Calu3 (cell line): ENCODE measurements around the gene PDIA4. TPM values are rescaled to one million over a fixed set of nuclear protein-coding genes. Genes with fewer than 3 reads are reported as not detected.

Source experiments
- BruUV-seq: library from RNA; stranded (reverse); fragments of 400-500 nt; replicated peaks from 2 replicates; lab custom pipeline; 2021; lab: Mats Ljungman, UMichigan
- CTCF ChIA-PET: fragments of 300-600 bp; sonication (Branson Sonifier 250); formaldehyde crosslinking; loops from one replicate; lab custom pipeline; 2022; ENCODE audit warnings: antibody characterized with exemption; lab: Charles Lee
- DNase-seq: peaks from one replicate; pipeline ENCODE4 v3.0.0; 2022
- H3K27ac Mint-ChIP-seq: one replicate; pipeline ENCODE4 v1.8.0; 2022; ENCODE audit warnings: mixed read lengths; ENCODE audit not compliant: unreplicated experiment
- H3K27me3 Mint-ChIP-seq: one replicate; pipeline ENCODE4 v1.8.0; 2022; ENCODE audit warnings: mixed read lengths; ENCODE audit not compliant: unreplicated experiment
- H3K36me3 Mint-ChIP-seq: one replicate; pipeline ENCODE4 v1.8.0; 2022; ENCODE audit warnings: mild to moderate bottlenecking, moderate library complexity, mixed read lengths; ENCODE audit not compliant: insufficient read depth, unreplicated experiment
- H3K4me1 Mint-ChIP-seq: one replicate; pipeline ENCODE4 v1.8.0; 2022; ENCODE audit warnings: mild to moderate bottlenecking, low read depth, mixed read lengths; ENCODE audit not compliant: unreplicated experiment
- H3K4me3 Mint-ChIP-seq: one replicate; pipeline ENCODE4 v1.8.0; 2022; ENCODE audit warnings: mild to moderate bottlenecking, low read depth, moderate library complexity, mixed read lengths; ENCODE audit not compliant: unreplicated experiment
- H3K9me3 Mint-ChIP-seq: one replicate; pipeline ENCODE4 v1.8.0; 2022; ENCODE audit warnings: low read depth, mixed read lengths; ENCODE audit not compliant: unreplicated experiment
- CTCF ChIP-seq: fragments of 200-600 bp; IDR thresholded peaks from one replicate; pipeline ENCODE4 v1.8.0; 2022; ENCODE audit warnings: antibody characterized with exemption; ENCODE audit not compliant: unreplicated experiment
- intact Hi-C: fragments of 100-400 bp; cut with micrococcal nuclease; formaldehyde crosslinking; loops from one replicate; pipeline ENCODE4 v1.10.0; 2022; ENCODE audit not compliant: unreplicated experiment
- total RNA-seq: library from RNA; stranded (reverse); gene quantifications from 2 replicates; pipeline ENCODE4 v1.2.3, GENCODE V29; 2022

The PDIA4 gene
- total RNA-seq, 1 experiment from 2014 or later: 351 TPM

DNA sequence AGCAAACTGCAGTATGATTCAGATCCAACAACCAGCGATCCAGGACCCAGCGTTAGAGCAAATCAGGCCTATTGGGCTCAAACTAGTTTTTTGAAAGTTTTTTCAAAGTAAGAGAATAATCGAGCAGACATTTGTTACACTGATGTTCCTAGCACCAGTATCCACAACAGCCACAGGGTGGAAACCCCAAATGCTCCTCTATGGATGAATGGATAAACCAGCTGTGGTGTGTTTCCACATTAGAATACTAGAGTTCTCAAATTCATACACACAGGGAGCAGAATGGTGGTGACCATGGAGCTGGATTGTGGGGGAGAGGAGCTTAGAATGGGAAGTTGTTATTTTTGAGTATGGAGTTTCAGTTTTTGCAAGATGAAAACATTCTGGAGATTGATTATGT is 60.7 kb downstream of the PDIA4 start:
- BruUV-seq: no TSS peak
- H3K4me1 Mint-ChIP-seq: peaks cover 12% of the 10 kb centered on the region
- peaks cover 33% of the 10 kb centered on the region for H3K36me3 Mint-ChIP-seq
- H3K27ac Mint-ChIP-seq: no peak overlapping the region
- CTCF ChIA-PET: interaction anchor here (0.8 kb wide), 1 partner anchor 98 kb away, joined by 3 read pairs; no protein-coding TSS in a partner anchor
- H3K9me3 Mint-ChIP-seq: no peaks in the 10 kb centered on the region
- peaks cover 9% of the 10 kb centered on the region for H3K27me3 Mint-ChIP-seq
- TF ChIP-seq CTCF: no peak
- DNase-seq: no peak
- H3K4me3 Mint-ChIP-seq: no peak overlapping the region
- intact Hi-C loops: loop anchor here (10.0 kb wide), 1 partner anchor 253 kb away; no protein-coding TSS in a partner anchor

DNA sequence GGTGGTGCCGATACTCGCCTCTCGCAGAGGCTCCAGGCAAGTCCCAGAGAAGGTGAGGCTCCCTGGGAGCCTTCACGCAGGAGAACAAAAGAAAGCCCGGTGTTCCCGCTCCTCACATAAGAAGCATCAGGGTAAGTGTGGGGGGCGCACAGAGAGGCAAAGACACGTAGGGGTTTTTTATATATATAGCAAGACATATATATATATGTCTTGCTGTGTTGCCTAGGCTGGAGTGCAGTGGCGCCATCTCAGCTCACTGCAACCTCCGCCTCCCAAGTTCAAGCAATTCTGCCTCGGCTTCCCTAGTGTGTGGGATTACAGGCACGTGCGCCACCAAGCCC is 61.3 kb downstream of the PDIA4 start:
- H3K27ac Mint-ChIP-seq: peak overlapping the region; percentile 57
- no peaks in the 10 kb centered on the region for H3K9me3 Mint-ChIP-seq
- CTCF ChIA-PET: no interaction called here
- peaks cover 18% of the 10 kb centered on the region for H3K4me1 Mint-ChIP-seq
- intact Hi-C loops: loop anchor here (10.0 kb wide), 1 partner anchor 252 kb away; no protein-coding TSS in a partner anchor
- no peak for DNase-seq
- H3K4me3 Mint-ChIP-seq: peak overlapping the region; percentile 71
- peaks cover 3% of the 10 kb centered on the region for H3K27me3 Mint-ChIP-seq
- H3K36me3 Mint-ChIP-seq: peaks cover 38% of the 10 kb centered on the region
- no TSS peak for BruUV-seq
- no peak for TF ChIP-seq CTCF

DNA sequence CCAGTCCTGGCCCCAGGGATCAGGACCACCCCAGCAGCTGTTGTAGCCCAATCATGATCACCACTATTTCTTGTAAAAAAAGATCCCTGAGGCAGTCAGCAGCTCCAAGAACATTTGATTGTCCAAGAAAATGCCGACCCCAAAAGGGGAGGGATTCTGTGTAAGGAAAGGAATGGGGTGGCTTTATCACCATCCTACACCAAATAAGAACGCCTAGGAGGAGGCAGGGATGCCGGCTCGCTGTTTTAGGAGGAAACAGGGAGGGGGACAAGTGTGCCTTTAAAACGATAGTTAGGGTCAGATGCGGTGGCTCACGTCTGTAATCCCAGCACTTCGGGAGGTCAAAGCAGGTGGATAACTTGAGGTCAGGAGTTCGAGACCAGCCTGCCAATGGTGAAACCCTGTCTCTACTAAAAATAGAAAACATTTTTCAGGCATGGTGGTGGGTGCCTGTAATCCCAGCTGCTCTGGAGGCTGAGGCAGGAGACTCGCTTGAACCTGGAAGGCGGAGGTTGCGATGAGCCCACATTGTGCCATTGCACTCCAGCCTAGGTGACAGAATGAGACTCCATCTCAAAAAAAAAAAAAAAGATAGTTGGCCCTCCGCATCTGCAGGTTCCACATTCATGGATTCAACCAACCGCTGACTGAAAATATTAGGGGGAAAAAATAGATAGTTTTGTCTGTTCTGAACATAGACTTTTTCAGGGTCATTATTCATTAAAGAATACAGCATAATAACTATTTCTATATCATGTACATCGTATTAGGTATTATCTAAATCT is 63.6 kb downstream of the PDIA4 start:
- Mint-ChIP-seq H3K4me1 (peaks cover 23% of the 10 kb centered on the region), H3K36me3 (peaks cover 38% of the 10 kb centered on the region), H3K4me3 (peak overlapping the region; percentile 79), H3K27me3 (peaks cover under 1% of the 10 kb centered on the region), H3K27ac (peak overlapping the region; percentile 75), H3K9me3 (no peaks in the 10 kb centered on the region)
- CTCF ChIA-PET: no interaction called here
- intact Hi-C loops: loop anchor here (5.0 to 10.0 kb wide), 3 partner anchors 107 to 250 kb away; no protein-coding TSS in a partner anchor
- no peak for DNase-seq
- TF ChIP-seq CTCF: no peak
- no TSS peak for BruUV-seq

DNA sequence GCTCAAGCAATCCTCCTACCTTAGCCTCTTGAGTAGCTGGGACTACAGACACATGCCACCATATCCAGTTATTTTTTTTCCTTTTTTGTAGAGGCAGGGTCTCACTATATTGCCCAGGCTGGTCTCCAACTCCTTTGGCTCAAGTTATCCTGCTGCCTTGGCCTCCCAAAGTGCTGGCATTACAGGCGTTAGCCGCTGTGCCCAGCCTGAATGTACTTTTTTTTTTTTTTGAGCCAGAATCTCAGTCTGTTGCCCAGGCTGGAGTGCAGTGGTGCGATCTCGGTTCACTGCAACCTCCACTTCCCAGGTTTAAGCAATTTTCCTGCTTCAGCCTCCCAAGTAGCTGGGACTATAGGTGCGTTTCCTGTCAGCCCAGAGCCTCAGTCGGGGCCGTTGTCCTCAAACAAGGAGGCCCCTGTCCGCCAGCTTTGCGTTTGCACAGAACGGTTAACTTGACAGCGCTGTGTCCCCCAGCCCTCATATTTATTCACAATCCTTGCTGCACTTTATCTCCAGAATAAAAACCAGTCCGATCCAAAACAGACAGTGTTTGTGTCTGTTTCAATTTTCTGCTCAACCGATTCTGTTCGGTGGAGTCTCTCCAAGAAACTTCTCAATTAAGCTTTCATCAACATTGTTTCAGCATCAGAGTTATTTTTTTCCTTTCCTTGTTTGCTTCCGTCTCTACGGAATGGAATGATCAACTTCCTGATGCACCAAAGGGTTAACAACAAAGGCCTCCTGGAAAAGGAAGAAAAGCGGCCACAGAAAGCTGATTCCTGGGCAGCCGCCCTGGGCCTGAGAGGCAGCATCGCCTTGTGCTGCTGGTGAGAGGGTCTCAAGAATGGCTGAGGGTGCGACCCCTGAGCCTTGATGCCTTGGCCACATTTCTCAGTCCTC is 64.5 kb downstream of the PDIA4 start:
- Mint-ChIP-seq H3K9me3 (no peaks in the 10 kb centered on the region), H3K27ac (peak overlapping the region; percentile 75), H3K4me1 (peaks cover 23% of the 10 kb centered on the region), H3K27me3 (peaks cover 8% of the 10 kb centered on the region), H3K36me3 (peaks cover 38% of the 10 kb centered on the region), H3K4me3 (peak overlapping the region; percentile 79)
- no peak for TF ChIP-seq CTCF
- CTCF ChIA-PET: interaction anchor here (0.6 to 1.3 kb wide), 5 partner anchors 19 to 403 kb away, joined by 3 to 7 read pairs (median 4); no protein-coding TSS in a partner anchor
- no TSS peak for BruUV-seq
- intact Hi-C loops: loop anchor here (1.0 to 10.0 kb wide), 6 partner anchors 83 to 699 kb away; no protein-coding TSS in a partner anchor
- DNase-seq: no peak
